HG03039 (cell line): ENCODE data around the gene PPP2CA.
"Not testable (repeated sequence)": the region's sequence is repeated elsewhere in the genome, so short reads cannot be mapped to it uniquely, and the experiment has no call there.

Source experiments
- ATAC-seq: cut with Tn5 transposase; IDR thresholded peaks from one replicate; pipeline ENCODE4 v1.9.1; 2021; ENCODE audit warnings: mild to moderate bottlenecking, moderate library complexity; ENCODE audit not compliant: unreplicated experiment

PPP2CA gene

GRCh38 chr5:134245692-134246091, 19.8 kb upstream of the PPP2CA start:
- ATAC-seq = no peak

DNA sequence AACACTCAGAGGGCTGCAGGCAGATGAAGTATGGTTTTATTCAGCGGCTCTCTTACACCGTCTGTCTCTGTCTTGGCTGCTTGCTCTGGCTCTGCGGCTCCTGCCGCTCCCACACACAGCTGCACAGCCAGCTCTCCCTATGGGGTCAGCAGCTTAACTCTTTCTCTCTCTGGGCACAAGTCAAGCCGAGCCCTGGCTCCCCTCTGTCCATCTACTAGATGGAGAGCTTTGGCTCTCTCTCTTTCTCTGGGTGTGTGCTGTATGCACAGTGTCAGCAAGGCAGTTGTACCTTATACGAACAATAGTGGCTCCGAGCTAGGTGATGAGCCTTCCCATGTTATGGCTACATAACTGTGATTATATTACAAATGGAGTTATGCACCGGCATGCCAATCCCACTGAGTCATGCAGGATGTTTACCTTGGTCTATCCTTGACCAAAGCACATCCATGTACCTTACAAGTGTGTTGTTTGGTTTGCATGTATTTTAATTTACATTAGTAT, 19.3 kb upstream of the PPP2CA start:
- ATAC-seq = no peak

- no peak for ATAC-seq
These were observed 16.3 kb upstream of the PPP2CA start for GRCh38 chr5:134242146-134242545.

DNA sequence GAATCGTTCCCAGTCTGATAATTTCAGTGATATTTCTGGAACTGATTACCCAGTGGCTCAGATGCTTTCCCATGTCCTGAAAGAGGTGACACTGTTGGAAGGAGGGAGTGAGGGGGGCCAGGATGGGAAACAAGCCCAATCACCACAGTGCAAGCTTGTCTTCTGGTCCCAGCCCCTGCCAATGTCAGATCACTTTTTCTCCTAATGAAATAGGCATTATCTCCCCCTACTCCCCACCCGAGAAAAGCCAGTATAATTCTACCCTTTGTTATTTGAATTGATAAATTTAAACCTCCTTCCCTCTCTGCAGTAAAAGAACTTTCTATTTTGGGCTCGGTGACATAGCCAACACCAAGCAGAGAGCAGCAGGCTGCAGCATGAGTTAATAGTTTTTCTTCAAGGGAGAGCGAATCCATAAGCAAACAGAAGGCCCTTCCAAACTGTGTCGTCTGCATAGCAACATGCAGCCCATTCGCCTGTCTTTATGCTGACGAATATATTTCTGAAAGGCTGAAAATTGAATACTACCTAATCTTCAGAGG, 14.6 kb upstream of the PPP2CA start:
- no peak for ATAC-seq

- ATAC-seq = no peak
These were observed 10.9 kb upstream of the PPP2CA start for GRCh38 chr5:134236820-134237219.

DNA sequence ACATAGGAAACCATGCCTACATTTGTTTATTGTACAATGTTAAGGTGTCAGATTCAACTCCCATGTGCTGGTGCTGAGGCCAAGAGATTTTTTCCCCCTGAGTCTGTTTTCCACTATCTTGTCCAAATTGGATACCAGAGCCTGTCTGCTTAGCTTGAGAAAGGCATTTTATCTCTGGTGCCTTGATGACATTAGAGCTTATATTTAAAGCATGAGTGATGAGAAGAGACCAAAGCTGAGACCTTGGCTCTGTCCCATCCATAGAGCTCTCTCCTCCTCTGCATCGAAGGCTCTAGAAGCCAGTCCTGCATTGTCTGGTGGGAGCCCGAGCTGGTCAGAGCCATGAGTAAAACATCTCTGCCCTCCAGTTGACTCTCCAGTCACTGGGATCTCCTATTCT, 10.4 kb upstream of the PPP2CA start:
- ATAC-seq = no peak

GRCh38 chr5:134228624-134229023, 2.8 kb upstream of the PPP2CA start:
- ATAC-seq = no peak

GRCh38 chr5:134227776-134228175, 1.9 kb upstream of the PPP2CA start:
- ATAC-seq = no peak

GRCh38 chr5:134227259-134227658, 1.4 kb upstream of the PPP2CA start:
- no peak for ATAC-seq

DNA sequence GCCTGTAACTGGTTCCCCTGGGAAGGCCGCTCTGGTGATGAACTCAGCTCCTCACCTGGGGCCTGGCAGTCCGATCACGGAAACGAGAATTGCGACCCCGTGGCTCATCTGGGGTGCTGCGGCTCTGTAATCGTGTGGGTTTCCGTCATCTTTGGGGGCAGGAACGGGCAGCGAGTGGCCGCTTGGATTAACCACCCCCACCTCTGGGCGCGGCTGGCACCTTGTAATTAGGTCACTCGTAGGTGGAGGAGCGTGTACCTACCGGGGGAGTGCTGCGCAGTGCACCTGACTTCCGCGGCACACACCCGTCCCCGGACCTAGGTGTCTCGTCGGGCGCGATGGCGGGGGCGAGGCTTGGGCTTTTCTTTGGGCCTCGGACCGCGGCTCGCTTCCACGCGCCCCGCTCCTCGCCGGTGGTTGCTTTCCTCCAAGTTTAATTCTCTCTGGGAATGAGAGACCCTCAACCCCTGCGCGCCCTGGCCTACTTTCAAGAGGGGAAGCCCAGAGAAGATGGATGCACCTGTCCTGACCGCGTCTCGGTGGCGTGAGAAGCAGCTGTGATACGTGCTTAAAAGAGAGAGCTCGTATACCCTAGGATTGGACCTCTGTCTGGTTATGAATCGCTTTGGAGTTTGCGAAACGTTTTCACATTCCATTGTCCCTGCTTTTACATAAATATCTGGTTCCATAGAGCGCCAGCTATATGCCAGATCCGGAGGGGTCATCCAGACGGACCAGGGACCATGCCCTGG, 744 bp upstream of the PPP2CA start:
- peak; percentile 7 for ATAC-seq

GRCh38 chr5:134224888-134225779, 739 bp downstream of the PPP2CA start:
- peak; percentile 32 for ATAC-seq

DNA sequence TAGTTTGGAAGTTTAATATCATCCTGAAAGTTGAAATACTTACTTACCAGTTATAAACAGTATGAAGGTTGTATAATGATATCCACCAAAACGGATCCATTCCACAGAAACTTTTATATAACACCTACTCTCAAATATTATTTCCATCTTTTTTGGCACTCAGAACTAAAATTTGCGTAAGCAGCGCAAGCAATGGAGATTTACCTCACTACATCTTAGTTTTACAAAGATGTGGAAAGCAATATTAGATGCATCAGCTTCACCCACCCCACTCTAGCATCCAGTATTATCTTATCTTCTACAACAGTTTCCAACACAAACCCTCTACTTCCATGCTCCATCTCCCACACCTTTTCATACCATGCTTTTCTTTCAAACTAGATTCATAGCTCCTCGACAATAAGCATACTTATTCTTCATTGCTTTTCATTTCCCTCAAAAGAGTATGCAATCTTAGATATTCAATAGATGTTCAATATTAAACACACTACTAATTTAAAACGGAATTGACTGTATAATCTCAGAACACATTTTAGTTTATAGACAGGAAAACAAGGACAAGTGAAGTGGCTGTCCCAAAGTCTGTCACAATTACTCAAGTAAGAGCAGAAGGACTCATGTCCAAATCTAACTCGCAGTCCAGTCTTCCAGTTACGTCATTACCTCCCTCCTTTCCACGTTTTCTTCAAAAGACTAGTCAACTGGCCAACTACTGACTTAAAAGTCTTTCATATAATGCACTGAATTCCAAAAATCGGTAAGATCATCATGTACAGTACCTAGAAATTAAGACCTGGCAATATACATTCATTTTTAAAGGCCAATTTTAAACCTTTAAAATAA, 2.2 kb downstream of the PPP2CA start:
- no peak for ATAC-seq

GRCh38 chr5:134221690-134222089, 4.2 kb downstream of the PPP2CA start:
- ATAC-seq = not testable (repeated sequence)

- ATAC-seq = no peak
These were observed 10.1 kb downstream of the PPP2CA start for GRCh38 chr5:134215757-134216156.

- not testable (repeated sequence) for ATAC-seq
These were observed 14.4 kb downstream of the PPP2CA start for GRCh38 chr5:134211263-134212031.

DNA sequence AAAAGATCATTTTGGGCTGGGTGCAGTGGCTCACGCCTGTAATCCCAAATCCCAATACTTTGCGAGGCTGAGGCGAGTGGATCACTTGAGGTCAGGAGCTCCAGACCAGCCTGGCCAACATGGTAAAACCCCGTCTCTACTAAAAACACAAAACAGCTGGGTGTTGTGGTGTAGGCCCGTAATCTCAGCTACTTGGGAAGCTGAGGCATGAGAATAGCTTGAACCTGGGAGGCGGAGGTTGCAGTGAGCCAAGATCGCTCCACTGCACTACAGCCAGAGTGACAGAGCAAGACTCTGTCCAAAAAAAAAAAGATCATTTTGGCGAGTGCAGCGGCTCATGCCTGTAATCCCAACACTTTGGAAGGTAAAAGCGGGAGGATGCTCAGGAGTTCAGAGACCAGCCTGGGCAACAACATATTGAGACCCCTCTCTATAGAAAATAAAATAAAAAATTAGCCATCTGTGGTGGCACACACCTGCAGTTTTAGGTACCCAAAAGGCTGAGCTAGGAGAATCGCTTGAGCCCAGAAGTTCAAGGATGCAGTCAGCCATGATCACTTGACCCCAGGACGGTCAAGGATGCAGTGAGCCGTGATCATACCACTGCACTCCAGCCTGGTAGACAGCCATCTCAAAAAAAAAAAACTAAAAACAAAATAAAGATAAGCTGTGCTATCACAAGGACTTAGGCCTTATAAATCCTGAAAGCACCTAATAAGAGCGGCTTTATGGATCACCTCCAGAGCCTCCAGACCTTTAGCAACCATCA, 16.2 kb downstream of the PPP2CA start:
- ATAC-seq = no peak

- ATAC-seq = no peak
These were observed 18.2 kb downstream of the PPP2CA start for GRCh38 chr5:134207696-134208095.

GRCh38 chr5:134206627-134207160, 19.2 kb downstream of the PPP2CA start:
- ATAC-seq = no peak

- ATAC-seq = no peak
These were observed 21.3 kb downstream of the PPP2CA start for GRCh38 chr5:134204575-134204974.
